UCSD-AML1 (cell line): ENCODE results near the gene PTPRO.

Experiments
- DNase-seq: peaks from one replicate; lab custom pipeline; 2025; ENCODE audit not compliant: unreplicated experiment; lab: John Stamatoyannopoulos, UW

PTPRO gene

GRCh38 chr12:15443611-15444010, 121.3 kb downstream of the PTPRO start:
- no peak for DNase-seq

- no peak for DNase-seq
These were observed 122.2 kb downstream of the PTPRO start for GRCh38 chr12:15444523-15444922.

GRCh38 chr12:15446807-15447206, 124.5 kb downstream of the PTPRO start:
- DNase-seq = no peak

- no peak for DNase-seq
These were observed 131.3 kb downstream of the PTPRO start for GRCh38 chr12:15453613-15454012.

GRCh38 chr12:15458008-15458407, 135.7 kb downstream of the PTPRO start:
- no peak for DNase-seq

GRCh38 chr12:15468911-15469310, 146.6 kb downstream of the PTPRO start:
- no peak for DNase-seq

GRCh38 chr12:15469356-15469755, 147.0 kb downstream of the PTPRO start:
- DNase-seq = no peak

- no peak for DNase-seq
These were observed 149.7 kb downstream of the PTPRO start for GRCh38 chr12:15472036-15472435.

GRCh38 chr12:15474766-15475165, 152.5 kb downstream of the PTPRO start:
- DNase-seq = no peak

GRCh38 chr12:15477761-15478160, 155.5 kb downstream of the PTPRO start:
- DNase-seq = no peak

- DNase-seq = no peak
These were observed 159.5 kb downstream of the PTPRO start for GRCh38 chr12:15481846-15482245.

- no peak for DNase-seq
These were observed 163.2 kb downstream of the PTPRO start for GRCh38 chr12:15485466-15485865.

- DNase-seq = no peak
These were observed 164.6 kb downstream of the PTPRO start for GRCh38 chr12:15486859-15487258.

GRCh38 chr12:15488481-15488880, 166.2 kb downstream of the PTPRO start:
- DNase-seq = no peak

GRCh38 chr12:15494329-15495046, 172.2 kb downstream of the PTPRO start:
- DNase-seq = no peak

GRCh38 chr12:15495746-15496145, 173.4 kb downstream of the PTPRO start:
- no peak for DNase-seq

GRCh38 chr12:15496738-15497137, 174.4 kb downstream of the PTPRO start:
- DNase-seq = no peak

- DNase-seq = no peak
These were observed 175.5 kb downstream of the PTPRO start for GRCh38 chr12:15497671-15498292.

- no peak for DNase-seq
These were observed 179.9 kb downstream of the PTPRO start for GRCh38 chr12:15502211-15502610.

- no peak for DNase-seq
These were observed 183.3 kb downstream of the PTPRO start for GRCh38 chr12:15505616-15506015.

- DNase-seq = no peak
These were observed 192.7 kb downstream of the PTPRO start for GRCh38 chr12:15515010-15515409.

GRCh38 chr12:15520083-15520482, 197.8 kb downstream of the PTPRO start:
- DNase-seq = no peak

GRCh38 chr12:15520844-15521243, 198.5 kb downstream of the PTPRO start:
- no peak for DNase-seq
